A549 (cell line): ENCODE results near the gene TSPYL4. TPM values are rescaled to one million over a fixed set of nuclear protein-coding genes. Genes with fewer than 3 reads are reported as not detected.

Experiments
- ATAC-seq, 2 experiments: fragments of 200-7000 bp in 1 of 2; fragments of >200 bp in 1 of 2; cut with Nextera tagmentation in 1 of 2; cut with Tn5 transposase in 1 of 2; 3 replicates each; pipeline versions ENCODE4 v1.8.0 to v1.9.1; 2018 to 2020; ENCODE audit warnings: mild to moderate bottlenecking in 1 of 2, moderate library complexity in 1 of 2
- CTCF ChIA-PET: fragments of 300-600 bp; sonication (Branson Sonifier 250); formaldehyde crosslinking; extraction: SDS; loops from one replicate; lab custom pipeline; 2021; ENCODE audit warnings: antibody characterized with exemption, inconsistent platforms; lab: Yijun Ruan, JAX
- POLR2A ChIA-PET: fragments of 350-600 bp; formaldehyde crosslinking; extraction: SDS; loops from one replicate; lab custom pipeline; 2021; ENCODE audit warnings: antibody characterized with exemption, inconsistent platforms; lab: Yijun Ruan, JAX
- DNase-seq, 2 experiments: peaks; one replicate each; pipeline versions ENCODE4 v3.0.0 to v3.0.0-alpha.2; 2011 to 2016; ENCODE audit warnings: low read depth in 1 of 2, low spot score in 1 of 2
- FAIRE-seq: peaks from 2 replicates; lab custom pipeline; 2011; peaks lifted over from hg19 to GRCh38; lab: Jason Lieb, UNC
- H3K27ac ChIP-seq, 2 experiments: fragments of >200 bp; sonication (Bioruptor Twin); formaldehyde crosslinking; 3 replicates each; pipeline ENCODE4 v1.5.1; 2016 to 2017
- H3K4me1 ChIP-seq: fragments of >200 bp; sonication (Bioruptor Twin); formaldehyde crosslinking; 3 replicates; pipeline ENCODE4 v1.6.1; 2016
- H3K4me2 ChIP-seq: fragments of >200 bp; sonication (Bioruptor Twin); formaldehyde crosslinking; 3 replicates; pipeline ENCODE4 v1.6.1; 2016
- H3K4me3 ChIP-seq: fragments of >200 bp; sonication (Bioruptor Twin); formaldehyde crosslinking; 3 replicates; pipeline ENCODE4 v1.5.1; 2016
- H3K9me3 ChIP-seq: fragments of >200 bp; sonication (Bioruptor Twin); formaldehyde crosslinking; 3 replicates; pipeline ENCODE4 v1.6.1; 2016
- EP300 ChIP-seq, 2 experiments: fragments of >200 bp; sonication (Bioruptor Twin); formaldehyde crosslinking; IDR thresholded peaks; 2 replicates in 1 of 2; 3 replicates in 1 of 2; pipeline ENCODE4 v1.6.1; 2016 to 2017
- MAZ ChIP-seq: fragments of 150-350 bp; IDR thresholded peaks from 2 replicates; pipeline ENCODE4 v1.6.1; 2014; ENCODE audit warnings: antibody characterized with exemption, low read depth, low read length, borderline replicate concordance
- ZFP36 ChIP-seq: fragments of 450-650 bp; IDR thresholded peaks from 2 replicates; pipeline ENCODE4 v1.6.1; 2014; ENCODE audit warnings: borderline replicate concordance; ENCODE audit not compliant: partially characterized antibody
- WGBS: methylation state at CpG from one replicate; pipeline ENCODE4 v1.1.6; 2017; ENCODE audit errors: missing lambda C conversion rate; 5-methylcytosine and 5-hydroxymethylcytosine counted together
- polyA plus RNA-seq, 4 experiments: library from polyadenylated mRNA; depleted of rRNA in 3 of 4; stranded (reverse); fragments of >200 nt; fragmentation: RNase III in 1 of 4; extraction: RNeasy Plus Mini Kit Qiagen cat#74134 plus additional on column Dnase treatment in 1 of 4; gene quantifications; 2 replicates in 3 of 4; 3 replicates in 1 of 4; pipeline ENCODE4 v1.2.3, GENCODE V29; 2011 to 2017
- TF ChIP-seq, protein P1 (sequence below): fragments of 250-450 bp; sonication (Bioruptor Pico); IDR thresholded peaks from 2 replicates; pipeline ENCODE4 v1.5.0; 2020; ENCODE audit warnings: low read depth, mild to moderate bottlenecking, moderate library complexity
- TF ChIP-seq, protein P2 (sequence below): IDR thresholded peaks from 2 replicates; pipeline ENCODE4 v1.6.1; 2012
- TF ChIP-seq, protein P3 (sequence below): IDR thresholded peaks from 2 replicates; pipeline ENCODE4 v1.6.1; 2012; ENCODE audit warnings: low read depth, borderline replicate concordance

The TSPYL4 gene
- polyA plus RNA-seq, 2 of the 4 experiments (the other 2 are of a cell fraction) = 3.9 to 5.6 TPM

DNA sequence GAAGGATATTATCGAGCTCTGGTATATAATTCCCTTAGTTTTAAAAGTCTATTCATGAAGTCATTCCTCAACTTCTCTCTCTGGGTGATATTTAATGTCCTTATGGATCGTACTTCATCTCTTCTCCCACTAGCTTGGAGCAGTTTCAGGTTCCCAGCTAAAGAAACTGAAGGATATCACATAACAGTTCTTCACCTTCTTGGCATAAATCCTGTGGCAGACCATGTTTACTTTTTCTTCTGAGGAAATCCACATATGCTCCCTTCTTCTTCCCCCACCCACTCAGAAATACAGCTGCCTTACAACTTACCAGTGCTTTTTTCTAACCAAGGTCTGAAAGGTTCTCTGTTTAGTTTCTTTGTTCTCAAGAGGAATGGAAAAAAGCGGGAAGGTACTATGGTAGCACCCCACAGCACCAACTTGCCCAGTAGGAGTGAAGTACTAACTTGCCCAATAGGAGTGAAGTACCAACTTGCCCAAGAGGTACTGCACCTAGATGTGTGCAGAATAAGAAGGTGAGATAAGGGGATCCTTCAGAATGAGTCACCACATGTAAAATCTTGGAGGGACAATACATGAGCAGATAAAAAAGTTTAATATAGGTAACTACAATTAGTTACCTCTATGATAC, 53.1 kb downstream of the TSPYL4 start:
- 91% methylated on average over 3 of the region's 3 CpGs for WGBS
- DNase-seq (no peak), FAIRE-seq (no peak), ATAC-seq (no peak)
- POLR2A ChIA-PET = no interaction called here
- no peak overlapping the region for H3K4me3 ChIP-seq
- H3K27ac ChIP-seq = no peak overlapping the region
- no peaks in the 10 kb centered on the region for H3K4me1 ChIP-seq
- CTCF ChIA-PET = no interaction called here
- no peaks in the 10 kb centered on the region for H3K9me3 ChIP-seq
- TF ChIP-seq, protein P1, sequence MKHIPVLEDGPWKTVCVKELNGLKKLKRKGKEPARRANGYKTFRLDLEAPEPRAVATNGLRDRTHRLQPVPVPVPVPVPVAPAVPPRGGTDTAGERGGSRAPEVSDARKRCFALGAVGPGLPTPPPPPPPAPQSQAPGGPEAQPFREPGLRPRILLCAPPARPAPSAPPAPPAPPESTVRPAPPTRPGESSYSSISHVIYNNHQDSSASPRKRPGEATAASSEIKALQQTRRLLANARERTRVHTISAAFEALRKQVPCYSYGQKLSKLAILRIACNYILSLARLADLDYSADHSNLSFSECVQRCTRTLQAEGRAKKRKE = no peak
- TF ChIP-seq ZFP36 = no peak
- TF ChIP-seq, protein P2, sequence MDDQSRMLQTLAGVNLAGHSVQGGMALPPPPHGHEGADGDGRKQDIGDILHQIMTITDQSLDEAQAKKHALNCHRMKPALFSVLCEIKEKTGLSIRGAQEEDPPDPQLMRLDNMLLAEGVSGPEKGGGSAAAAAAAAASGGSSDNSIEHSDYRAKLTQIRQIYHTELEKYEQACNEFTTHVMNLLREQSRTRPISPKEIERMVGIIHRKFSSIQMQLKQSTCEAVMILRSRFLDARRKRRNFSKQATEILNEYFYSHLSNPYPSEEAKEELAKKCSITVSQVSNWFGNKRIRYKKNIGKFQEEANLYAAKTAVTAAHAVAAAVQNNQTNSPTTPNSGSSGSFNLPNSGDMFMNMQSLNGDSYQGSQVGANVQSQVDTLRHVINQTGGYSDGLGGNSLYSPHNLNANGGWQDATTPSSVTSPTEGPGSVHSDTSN = no peak
- no peak for TF ChIP-seq MAZ
- TF ChIP-seq EP300 (IDR thresholded peaks at IDR 0.05) = no peak
- TF ChIP-seq, protein P3, sequence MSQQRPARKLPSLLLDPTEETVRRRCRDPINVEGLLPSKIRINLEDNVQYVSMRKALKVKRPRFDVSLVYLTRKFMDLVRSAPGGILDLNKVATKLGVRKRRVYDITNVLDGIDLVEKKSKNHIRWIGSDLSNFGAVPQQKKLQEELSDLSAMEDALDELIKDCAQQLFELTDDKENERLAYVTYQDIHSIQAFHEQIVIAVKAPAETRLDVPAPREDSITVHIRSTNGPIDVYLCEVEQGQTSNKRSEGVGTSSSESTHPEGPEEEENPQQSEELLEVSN = no peak
- H3K4me2 ChIP-seq = no peak overlapping the region

Other genes with a start within 250 kb of the TSPYL4 start
- 6.7 and 8.9 TPM in 2 replicates for gene FRK, start 193.2 kb downstream of the TSPYL4 start, polyA plus RNA-seq (2011; rRNA removed)
- gene FRK, start 193.2 kb downstream of the TSPYL4 start, polyA plus RNA-seq (2017; fragmentation: RNase III; extraction: RNeasy Plus Mini Kit Qiagen cat#74134 plus additional on column Dnase treatment) = 1.7 to 2.2 TPM (median 2.1 TPM) in 3 replicates
- 27.2 and 31.5 TPM in 2 replicates for gene NT5DC1, start 153.2 kb downstream of the TSPYL4 start, polyA plus RNA-seq (2011; rRNA removed)
- 26.9 to 28.6 TPM (median 27.0 TPM) in 3 replicates for gene NT5DC1, start 153.2 kb downstream of the TSPYL4 start, polyA plus RNA-seq (2017; fragmentation: RNase III; extraction: RNeasy Plus Mini Kit Qiagen cat#74134 plus additional on column Dnase treatment)
- gene COL10A1, start 127.9 kb downstream of the TSPYL4 start, polyA plus RNA-seq (2011; rRNA removed) = 0.09 TPM in 1 of 2 replicates, not detected in the other
- not detected in 3 replicates for gene COL10A1, start 127.9 kb downstream of the TSPYL4 start, polyA plus RNA-seq (2017; fragmentation: RNase III; extraction: RNeasy Plus Mini Kit Qiagen cat#74134 plus additional on column Dnase treatment)
- 31.6 and 32.5 TPM in 2 replicates for gene TSPYL1, start 25.9 kb upstream of the TSPYL4 start, polyA plus RNA-seq (2011; rRNA removed)
- 27.8 to 31.9 TPM (median 31.8 TPM) in 3 replicates for gene TSPYL1, start 25.9 kb upstream of the TSPYL4 start, polyA plus RNA-seq (2017; fragmentation: RNase III; extraction: RNeasy Plus Mini Kit Qiagen cat#74134 plus additional on column Dnase treatment)
- 20.2 and 26.8 TPM in 2 replicates for gene DSE, start 116.9 kb upstream of the TSPYL4 start, polyA plus RNA-seq (2011; rRNA removed)
- gene DSE, start 116.9 kb upstream of the TSPYL4 start, polyA plus RNA-seq (2017; fragmentation: RNase III; extraction: RNeasy Plus Mini Kit Qiagen cat#74134 plus additional on column Dnase treatment) = 15.7 to 23.4 TPM (median 22.7 TPM) in 3 replicates
- gene CALHM6, start 207.3 kb upstream of the TSPYL4 start, polyA plus RNA-seq (2011; rRNA removed) = not detected in 2 replicates
- gene CALHM6, start 207.3 kb upstream of the TSPYL4 start, polyA plus RNA-seq (2017; fragmentation: RNase III; extraction: RNeasy Plus Mini Kit Qiagen cat#74134 plus additional on column Dnase treatment) = 0.31 TPM in 1 of 3 replicates, not detected in the others